ENCODE data around the gene RYK. TPM values are rescaled to one million over a fixed set of nuclear protein-coding genes. Genes with fewer than 3 reads are reported as not detected.
"Not testable (repeated sequence)": the region's sequence is repeated elsewhere in the genome, so short reads cannot be mapped to it uniquely, and the experiment has no call there.

RYK gene
- total RNA-seq, 1 donor from 2014 or later = 32.2 TPM

DNA sequence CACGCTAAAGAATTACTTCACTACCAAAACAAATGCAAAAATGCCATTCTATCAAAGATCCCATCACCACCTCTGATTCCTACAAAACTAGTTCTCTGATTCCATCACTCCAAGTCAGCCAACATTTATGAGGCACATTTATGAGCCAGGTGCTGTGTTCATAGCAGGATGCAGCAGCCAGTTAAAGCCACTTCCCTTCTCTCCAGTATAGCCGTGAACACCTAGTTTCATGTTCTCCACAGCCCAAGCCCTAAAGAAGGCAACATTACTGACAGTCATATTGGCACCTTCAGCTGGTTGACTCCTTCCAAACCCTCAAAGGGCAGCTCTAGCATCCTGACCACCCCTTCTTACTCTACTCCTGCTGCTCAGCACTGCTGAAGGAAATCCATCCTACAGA, 36.4 kb downstream of the RYK start:
- no peak for ATAC-seq

DNA sequence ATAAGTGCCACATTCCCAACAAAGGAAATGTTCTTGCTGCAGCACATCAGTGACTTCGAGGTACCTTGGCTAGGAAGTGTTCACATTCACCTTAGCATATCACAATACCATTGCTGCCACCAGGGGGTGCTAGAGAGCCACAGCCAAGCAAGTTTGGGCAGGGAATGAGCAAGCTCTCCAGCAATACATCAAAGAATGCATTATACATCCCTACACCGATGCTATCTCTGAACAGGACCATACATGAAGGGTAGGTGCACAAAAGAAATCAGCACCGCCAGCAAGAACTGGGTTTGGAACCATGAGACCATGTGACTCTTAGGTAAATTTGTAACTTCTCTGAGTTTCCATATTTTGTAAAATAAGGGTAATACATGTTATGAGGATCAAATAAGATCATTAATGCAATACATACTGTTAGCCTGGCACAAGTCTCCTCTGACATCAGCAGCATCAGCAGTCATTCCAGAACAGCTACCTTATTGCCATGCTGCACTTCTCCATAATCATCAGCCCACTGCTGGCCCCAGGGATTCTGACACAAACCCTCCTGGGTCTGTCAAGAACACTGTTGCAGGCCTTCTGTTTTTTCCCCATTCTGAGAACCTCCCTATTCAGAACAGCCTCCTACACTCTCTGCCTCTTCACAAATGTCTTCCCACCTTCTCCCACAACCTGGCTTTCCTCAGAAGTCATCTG, 37.5 kb downstream of the RYK start:
- ATAC-seq = peak; percentile 95

DNA sequence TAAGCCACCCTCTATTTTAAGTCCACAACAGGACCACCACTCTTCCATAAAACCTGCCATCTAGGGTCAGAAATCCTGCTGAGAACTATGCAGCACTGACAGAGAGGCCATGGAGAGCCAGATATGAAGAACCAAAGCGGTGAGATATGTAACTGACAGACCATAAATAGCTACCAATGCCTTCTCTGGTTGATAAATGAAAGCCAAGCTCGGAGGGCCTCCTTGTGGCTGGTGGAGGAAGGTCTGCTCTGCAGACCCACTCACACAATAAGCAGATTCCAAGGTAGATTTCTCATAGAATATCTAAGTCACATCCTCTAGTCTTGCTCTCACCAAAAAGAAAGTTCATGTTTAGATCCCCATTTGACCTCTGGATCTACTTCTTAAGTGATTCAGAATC, 38.9 kb downstream of the RYK start:
- peak; percentile 58 for ATAC-seq

DNA sequence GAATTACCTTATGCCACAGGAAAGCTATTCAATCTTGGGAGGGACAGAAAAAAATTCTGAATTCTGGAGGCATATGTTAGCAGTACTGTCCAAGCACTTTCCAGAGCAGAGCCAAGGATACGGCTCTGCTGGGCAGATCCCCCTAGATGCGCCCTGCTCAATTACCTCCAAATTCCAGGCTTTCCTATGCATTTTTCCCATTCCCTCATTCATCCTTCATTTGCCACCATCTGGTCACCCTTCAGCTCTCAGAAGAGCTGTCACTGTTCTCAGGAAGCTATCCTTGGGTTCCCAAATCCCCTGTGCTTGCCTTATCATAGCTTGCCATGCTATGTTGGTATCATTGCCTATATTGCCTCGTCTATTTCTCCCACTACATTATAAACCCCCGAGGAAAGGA, 45.2 kb downstream of the RYK start:
- ATAC-seq = no peak

DNA sequence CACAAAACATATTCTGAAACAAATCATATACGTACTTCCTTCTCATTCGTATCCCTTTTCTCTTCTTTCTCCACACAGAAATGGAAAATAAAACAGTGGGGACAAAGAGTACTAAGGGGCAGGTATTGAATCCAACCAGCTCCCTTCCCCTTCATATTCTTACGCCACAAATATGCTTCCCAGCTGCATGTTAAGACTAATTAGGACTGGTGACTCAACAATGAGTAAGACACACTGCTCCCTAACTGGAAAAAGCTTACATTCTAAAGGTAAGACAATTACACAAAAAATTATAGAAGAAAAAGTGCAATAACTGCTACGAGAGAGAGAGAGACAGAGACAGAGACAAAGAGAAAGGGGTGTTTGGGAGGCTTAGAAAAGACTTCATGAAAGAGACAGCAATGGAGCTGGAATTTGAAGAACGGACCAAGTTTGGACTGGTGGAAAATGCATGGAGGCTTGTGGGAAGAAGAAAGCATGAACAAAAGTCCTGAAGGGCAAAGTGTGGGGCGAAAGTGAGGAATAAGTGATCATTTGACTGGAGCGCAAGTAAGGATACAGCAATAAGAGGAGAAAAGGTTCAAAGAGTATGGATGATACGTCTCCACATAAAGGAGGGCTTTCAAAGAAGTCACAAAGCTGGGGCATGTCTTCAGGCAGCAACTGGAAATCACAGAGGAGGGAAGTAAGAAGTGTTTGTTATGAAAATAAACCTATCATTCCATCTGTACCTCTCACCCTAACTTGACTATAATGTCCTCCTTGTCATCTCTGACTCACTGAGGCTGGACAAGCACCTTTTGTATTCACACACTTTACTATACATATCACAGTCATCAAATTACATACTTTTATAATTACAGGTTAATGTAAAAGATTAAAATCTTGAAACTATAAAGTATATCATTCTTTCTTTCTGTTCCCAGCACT, 49.2 kb downstream of the RYK start:
- ATAC-seq = peak; percentile 84

DNA sequence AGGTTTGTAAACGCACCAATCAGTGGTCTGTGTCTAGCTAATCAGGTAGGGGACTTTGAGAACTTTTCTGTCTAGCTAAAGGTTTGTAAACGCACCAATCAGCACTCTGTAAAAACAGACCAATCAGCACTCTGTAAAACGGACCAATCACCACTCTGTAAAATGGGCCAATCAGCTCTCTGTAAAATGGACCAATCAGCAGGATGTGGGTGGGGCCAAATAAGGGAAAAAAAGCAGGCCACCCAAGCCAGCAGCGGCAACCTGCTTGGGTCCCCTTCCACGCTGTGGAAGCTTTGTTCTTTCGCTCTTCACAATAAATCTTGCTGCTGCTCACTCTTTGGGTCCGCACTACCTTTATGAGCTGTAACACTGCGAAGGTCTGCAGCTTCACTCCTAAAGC, 50.8 kb downstream of the RYK start:
- ATAC-seq = not testable (repeated sequence)

DNA sequence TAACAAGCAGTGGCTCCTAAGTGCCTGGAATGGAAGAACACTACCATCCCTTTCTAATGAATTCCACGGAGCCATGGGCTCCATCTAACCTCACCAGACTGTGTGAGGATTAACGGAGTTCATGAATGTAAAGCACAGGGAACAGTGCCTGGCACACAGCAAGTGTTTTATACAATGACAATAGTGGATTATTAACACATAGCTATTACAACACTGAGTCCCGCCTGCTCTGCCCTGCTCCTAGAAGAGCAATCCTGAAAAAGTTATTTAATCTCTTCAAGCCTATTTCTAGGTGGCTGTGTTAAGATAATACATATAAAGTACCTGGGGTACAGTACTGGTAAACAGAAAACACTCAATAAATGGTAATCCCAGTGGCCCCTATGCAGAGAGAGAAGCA, 51.4 kb downstream of the RYK start:
- no peak for ATAC-seq

DNA sequence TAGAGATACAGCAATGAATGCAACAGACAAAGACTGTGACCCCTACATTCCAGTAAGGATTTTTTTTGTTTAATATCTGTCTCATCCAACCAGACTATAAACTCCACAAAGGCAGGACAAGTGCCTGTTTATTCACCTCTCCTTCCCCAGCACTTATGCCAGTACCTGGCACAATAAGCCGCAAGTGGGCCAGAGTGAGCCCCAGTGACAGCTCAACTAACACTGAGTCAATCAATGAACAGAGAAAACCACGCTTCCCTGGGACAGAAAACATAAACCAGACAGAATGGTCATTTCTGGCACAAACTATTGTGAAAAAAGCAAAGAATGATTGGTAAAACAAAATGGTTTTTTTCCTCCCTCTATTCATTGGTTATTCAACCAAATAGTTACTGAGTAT, 52.2 kb downstream of the RYK start:
- no peak for ATAC-seq

DNA sequence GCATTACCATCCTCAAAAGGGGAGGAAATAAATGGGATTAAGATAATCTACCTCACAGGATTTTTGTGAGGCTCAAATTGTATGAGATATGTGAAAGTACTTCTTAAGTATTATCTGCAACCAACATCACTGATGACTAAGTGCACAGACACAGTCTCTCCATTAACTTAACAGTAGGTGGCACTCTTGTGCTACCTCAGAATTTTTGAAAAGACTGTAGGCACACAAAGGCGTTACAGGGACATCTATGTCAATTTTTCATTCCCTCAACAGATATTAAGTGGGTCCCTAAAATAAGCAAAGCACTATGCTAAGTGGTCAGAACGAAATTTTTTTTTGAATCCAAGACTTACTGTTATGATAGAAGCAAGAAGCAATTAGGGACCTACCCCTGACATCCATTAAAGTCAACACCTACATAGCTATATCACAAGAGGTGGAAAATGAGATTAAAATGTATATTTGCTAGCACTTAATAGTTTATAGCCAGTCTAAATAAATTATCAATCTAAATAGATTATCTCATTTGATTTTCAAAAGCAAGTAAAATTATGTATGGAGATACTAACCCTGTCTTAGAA, 52.9 kb downstream of the RYK start:
- ATAC-seq = peak; percentile 78

DNA sequence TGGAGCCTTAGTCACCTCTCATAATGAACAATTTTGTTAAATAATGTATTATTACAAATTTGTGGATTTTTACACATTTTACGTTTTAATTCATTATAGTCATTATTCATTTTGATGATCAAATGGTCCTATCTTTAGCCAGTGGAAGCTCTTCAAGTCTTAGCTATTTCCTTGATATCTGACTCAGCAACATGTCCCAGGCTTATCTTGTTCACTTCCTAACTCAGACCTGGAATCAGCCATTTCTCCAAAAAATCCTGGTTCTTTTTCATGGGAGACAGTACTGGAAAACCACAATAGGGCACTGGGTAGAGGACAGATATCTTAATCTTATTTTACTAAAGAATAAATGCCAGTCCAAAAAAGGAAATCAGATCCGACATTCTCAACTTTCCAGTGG, 56.4 kb downstream of the RYK start:
- ATAC-seq = no peak

DNA sequence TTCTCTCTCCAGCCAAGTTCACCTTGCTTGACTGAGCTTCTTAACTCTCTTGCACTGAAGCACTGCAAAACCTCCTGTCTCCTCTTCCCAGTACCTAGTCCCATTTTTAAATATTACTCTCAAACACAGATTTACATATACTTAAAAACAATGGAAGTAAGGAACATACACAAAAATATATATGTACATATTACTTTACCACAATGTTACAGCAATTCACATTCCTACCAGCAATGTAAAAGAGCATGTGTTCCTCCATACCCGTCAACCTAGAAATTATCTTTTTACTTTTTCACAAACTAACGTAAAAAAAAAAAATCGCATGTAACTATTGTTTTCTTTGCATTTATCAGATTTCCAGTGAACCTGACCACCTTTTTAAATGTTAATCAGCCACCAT, 60.4 kb downstream of the RYK start:
- no peak for ATAC-seq

DNA sequence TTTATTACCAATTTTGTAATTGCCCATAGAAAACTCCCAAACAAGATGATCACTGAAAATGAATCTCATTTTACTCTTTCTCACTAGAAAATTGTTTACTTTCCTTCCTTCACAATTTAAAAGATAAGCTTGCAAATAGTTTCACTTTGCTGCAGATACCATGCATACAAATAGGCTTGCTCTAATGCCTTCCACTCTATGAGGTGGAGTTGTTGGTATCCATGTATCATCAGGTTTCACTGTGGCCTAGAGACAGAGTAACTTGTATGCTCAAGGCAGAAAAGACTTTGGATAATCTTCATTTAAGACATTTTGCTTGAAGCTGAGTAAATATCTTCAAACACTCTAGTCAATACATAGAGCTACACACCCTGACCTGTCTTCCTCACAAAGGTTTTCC, 60.8 kb downstream of the RYK start:
- ATAC-seq = no peak

DNA sequence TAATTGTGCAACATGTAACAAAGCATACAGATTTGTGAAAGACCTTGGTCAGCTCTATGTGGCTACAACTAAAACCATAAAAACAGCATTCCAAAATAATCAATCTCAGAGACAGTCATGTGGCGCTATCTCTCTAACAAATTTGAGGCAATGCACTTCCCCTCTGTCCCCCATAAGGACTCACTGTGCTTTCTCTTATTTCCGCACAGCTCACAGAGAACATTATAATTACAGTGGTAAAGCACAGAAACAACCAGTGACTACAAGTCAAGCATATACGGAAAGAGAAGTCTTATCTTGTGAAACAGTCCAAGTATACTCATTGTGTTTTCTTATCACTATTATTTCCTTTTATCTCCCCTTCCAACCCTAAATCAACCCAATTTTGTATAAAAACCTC, 64.3 kb downstream of the RYK start:
- no peak for ATAC-seq

DNA sequence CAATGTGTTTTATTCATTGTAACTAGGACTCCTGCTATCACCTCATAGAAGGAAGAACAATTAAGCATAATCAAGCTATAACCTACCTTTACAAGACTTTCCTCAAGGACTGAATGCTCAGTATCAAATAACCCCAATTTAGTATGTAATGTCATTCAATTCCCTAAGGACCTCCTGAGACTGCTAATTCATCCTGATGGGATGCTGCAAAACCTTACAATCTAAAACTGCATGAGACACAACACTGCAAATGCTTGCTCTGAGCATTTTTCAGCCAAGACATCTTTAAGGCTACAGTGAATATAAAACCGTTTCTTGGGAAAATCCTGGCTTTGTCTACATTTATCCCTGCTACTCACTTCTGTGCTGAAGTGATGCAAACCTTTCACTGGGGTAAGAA, 69.9 kb downstream of the RYK start:
- ATAC-seq = no peak

DNA sequence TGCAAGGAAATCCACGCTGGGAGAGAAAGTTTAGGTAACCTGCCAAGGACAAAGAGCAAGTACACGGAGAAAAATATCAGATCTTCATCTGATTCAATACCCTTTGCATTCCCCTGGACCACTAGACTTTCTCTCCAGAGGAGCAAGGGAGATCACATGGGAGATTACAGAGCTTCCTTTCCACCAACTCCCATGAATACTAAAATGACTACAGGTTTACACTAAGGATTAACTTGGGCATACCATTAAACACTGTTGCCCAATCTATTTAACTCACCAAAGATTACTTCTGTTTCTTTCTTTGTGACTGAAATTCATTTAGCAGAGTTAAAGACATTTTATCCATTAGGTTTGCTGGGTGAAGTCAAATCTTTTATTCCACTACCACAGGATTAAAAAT, 71.2 kb downstream of the RYK start:
- ATAC-seq = peak; percentile 33

DNA sequence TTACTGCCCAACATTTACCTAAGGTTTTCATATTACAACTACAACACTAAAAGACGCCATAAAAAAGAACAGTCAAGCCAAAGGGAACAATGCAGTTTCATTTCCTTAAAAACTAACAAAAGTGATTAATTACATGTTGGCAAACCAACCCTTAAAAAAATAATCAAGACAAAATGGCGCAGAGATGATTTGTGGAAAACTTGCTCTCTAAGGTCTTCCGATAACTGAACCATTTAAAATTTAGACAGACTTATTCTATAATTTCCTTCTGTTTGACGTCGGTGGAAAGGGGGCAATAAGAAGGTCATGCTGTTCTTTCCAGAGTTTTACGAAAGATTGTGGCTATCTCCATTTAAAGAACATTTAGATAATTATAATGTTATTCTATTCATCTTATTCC, 87.6 kb downstream of the RYK start:
- ATAC-seq = no peak

DNA sequence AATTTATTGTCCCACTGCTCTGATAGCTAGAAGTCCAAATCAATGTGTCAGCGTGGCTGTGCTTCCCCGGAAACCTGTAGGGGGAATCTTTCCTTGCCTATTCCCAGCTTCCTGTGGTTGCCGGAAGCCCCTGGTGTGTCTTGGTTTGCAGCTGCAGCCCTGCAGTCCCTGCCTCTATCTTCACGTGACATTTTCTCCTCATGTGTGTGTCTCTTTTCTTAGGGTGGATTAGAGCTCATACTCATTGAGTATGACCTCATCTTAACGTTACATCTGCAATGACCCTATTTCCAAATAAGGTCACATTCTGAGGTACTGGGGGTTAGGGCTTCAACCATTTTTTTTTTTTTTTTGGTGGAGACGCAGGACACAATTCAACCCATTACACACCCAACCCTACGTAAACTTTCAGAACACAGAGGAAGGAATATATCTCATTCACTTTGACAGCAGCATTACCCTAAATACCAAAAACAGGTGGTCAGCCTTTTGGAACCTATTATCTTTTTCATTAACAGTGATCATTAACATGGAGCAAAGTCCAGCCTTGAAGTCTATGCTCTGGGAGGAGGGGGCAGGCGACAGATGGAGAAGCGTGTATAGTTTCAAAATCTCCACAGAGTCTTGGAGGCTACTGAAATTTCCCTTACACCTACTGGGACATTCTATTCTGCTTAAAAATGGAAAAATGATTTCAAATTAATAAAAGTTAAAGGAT, 88.6 kb downstream of the RYK start:
- ATAC-seq = no peak

DNA sequence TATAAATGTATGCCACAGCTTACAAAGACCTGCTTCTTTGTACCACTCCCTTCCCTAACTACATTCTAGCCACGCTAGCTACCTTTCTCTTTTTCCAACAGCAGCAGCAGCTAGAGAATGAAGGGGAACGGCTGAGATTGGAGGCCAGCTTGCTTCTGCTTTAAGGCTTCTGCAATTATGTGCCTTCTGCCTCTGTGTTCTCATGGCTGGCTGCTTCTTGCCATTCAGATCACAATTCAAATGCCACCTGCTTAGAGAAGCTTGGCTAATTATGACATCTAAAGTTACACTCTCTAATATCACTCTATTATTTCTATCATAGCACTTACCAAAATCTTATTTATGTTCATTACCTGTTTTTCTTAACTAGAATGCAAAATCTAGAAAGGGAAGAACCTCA, 95.2 kb downstream of the RYK start:
- no peak for ATAC-seq

DNA sequence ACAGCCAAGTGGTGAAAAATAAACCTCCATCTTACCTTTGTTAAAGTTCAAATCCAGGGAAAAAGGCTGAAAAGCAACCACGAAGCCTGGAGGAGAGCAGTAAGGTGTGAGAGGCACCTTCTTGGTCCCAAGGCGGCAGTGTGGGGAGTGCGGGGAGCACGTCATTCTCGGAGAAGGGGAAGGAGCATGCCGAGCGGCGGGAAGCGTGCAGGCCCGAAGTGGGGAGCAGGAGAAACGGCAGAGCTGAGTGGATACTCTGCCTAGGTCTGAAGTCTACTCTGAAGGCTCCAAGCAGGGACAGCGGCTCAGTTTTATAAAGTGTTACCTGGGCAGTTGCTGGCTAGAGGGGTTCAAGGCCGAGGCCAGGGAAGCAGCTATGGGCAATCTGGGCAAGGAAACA, 96.9 kb downstream of the RYK start:
- no peak for ATAC-seq

DNA sequence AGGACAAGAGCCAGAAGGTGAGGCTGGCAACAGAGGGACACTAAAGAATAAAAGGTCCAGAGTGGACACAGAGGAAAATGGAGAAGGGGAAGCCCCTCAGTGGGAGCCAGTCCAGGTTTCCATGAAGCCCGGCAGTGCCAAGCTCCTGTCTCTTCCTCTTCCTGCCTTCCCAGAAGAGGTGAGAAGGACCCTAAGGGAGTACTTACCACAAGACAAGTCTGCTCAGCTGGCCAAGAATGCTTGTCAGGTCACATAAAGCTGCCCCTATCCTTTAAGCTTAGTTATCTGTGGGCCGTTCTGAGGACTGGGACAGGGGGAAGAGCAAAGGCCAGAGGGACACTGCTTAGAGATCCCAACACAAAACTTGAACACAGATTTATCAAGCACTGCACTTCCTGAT, 100.2 kb downstream of the RYK start:
- ATAC-seq = peak; percentile 32

DNA sequence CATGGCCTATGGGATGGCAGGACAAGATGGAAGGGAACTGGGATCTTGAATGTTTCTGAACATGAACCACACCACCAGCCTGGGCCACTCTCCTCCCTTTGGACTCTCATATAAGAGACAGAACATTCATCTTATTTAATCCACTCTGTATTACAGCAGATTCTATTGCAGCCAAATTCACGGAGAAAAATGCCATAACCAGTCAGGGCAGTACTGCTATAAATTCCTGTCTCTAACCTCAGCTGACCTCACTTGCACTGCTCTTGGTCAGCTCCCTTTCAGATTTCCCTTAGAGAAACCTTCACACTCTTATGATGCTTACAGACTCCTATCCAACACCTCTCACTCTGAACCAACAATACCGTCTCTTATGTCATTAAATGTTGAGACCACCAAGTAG, 101.4 kb downstream of the RYK start:
- no peak for ATAC-seq

DNA sequence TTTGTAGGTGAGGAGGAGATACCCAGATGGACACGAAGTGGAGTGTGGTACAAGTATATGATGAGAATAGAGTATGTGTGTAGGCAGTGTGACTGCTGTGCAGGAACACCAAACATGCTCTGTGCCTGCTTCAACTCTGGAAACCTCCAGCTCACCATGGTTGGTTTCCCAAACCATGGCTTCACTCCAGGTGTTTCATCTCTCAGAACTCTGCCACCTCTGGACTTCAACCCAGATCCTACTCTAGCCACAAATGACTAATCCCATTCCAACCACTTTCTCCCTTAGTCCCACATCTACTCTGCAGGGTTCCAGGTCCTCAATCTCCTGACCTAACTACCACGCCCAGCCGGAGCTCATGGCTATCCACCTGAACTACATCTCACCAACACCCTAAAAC, 102.1 kb downstream of the RYK start:
- no peak for ATAC-seq

DNA sequence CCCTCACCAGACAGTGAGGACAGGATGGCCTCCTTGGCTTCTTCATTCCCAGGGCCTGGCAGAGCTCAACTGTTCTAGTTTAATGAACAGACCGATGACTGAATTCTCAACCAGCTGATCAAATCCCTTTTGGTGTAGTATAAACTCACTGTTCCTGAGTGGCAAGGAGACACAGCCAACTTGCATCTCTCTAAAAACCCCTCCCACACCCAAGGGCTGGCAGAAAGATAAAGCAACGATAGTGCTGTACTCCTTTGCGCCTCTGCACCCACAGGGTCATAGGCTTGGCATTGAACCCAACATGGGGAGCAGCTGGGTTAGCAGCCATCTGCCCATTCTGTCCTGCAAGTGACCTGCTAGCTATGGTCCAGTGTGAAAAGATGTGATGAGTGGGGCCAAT, 103.2 kb downstream of the RYK start:
- ATAC-seq = no peak
